Natural killer cell (primary cell): ENCODE results near the gene SPSB4. TPM values are rescaled to one million over a fixed set of nuclear protein-coding genes. Genes with fewer than 3 reads are reported as not detected.

ENCODE experiments used
- ATAC-seq, 3 donors: fragments of 150-1000 bp in 2 of 3; fragments of 200-7000 bp in 1 of 3; cut with Tn5 transposase; 1 replicate in 1 of 3; 2 replicates in 2 of 3; pipeline ENCODE4 v1.10.0; 2021; ENCODE audit warnings: mild to moderate bottlenecking in 2 of 3, moderate library complexity in 2 of 3
- DNase-seq, 2 donors: peaks; one replicate each; pipeline versions ENCODE4 v3.0.0 to v3.0.0-alpha.2; 2013 to 2021; ENCODE audit warnings: mixed read lengths in 1 of 2
- H3K27ac ChIP-seq: one replicate; pipeline ENCODE4 v1.5.1; 2013; ENCODE audit warnings: mild to moderate bottlenecking, low read length
- H3K27me3 ChIP-seq: one replicate; pipeline ENCODE4 v1.6.1; 2013; ENCODE audit warnings: low read length; ENCODE audit not compliant: control insufficient read depth, insufficient read depth
- H3K36me3 ChIP-seq: one replicate; pipeline ENCODE4 v1.6.1; 2013; ENCODE audit warnings: low read length; ENCODE audit not compliant: control insufficient read depth, insufficient read depth
- H3K4me1 ChIP-seq: one replicate; pipeline ENCODE4 v1.6.1; 2013; ENCODE audit warnings: low read length; ENCODE audit not compliant: control insufficient read depth, insufficient read depth
- H3K4me3 ChIP-seq: one replicate; pipeline ENCODE4 v1.5.1; 2013; ENCODE audit warnings: low read length
- H3K9me3 ChIP-seq: one replicate; pipeline ENCODE4 v1.6.1; 2013; ENCODE audit warnings: low read length; ENCODE audit not compliant: control insufficient read depth, insufficient read depth
- H3K27ac Mint-ChIP-seq, 2 donors: one replicate each; pipeline ENCODE4 v1.8.0; 2022; ENCODE audit warnings: mild to moderate bottlenecking in 2 of 2, mixed read lengths in 2 of 2, moderate library complexity in 1 of 2
- H3K27me3 Mint-ChIP-seq, 2 donors: one replicate each; pipeline ENCODE4 v1.8.0; 2022; ENCODE audit warnings: low read depth in 2 of 2, mixed read lengths in 2 of 2
- H3K36me3 Mint-ChIP-seq: one replicate; pipeline ENCODE4 v1.8.0; 2022; ENCODE audit warnings: mixed read lengths
- H3K4me1 Mint-ChIP-seq, 2 donors: one replicate each; pipeline ENCODE4 v1.8.0; 2022; ENCODE audit warnings: mixed read lengths in 2 of 2
- H3K4me3 Mint-ChIP-seq: one replicate; pipeline ENCODE4 v1.8.0; 2022; ENCODE audit warnings: mild to moderate bottlenecking, moderate library complexity, mixed read lengths
- H3K9me3 Mint-ChIP-seq, 2 donors: one replicate each; pipeline ENCODE4 v1.8.0; 2022; ENCODE audit warnings: mixed read lengths in 2 of 2
- WGBS: methylation state at CpG from one replicate; pipeline ENCODE4 v1.1.7; 2013; ENCODE audit warnings: missing lambda C conversion rate; ENCODE audit not compliant: insufficient coverage; 5-methylcytosine and 5-hydroxymethylcytosine counted together
- intact Hi-C: fragments of 100-400 bp; cut with micrococcal nuclease; formaldehyde crosslinking; loops from one replicate; pipeline ENCODE4 v1.14.2; 2022
- total RNA-seq, 4 donors: library from RNA; stranded (reverse); fragments of 120-200 nt in 1 of 4; gene quantifications; one replicate each; pipeline versions ENCODE4 v1.2.3 to v1.2.4, GENCODE V29; 2013 to 2022
- TF ChIP-seq, protein P1 (sequence below): fragments of 200-600 bp; IDR thresholded peaks from one replicate; pipeline ENCODE4 v1.8.0; 2022; ENCODE audit warnings: antibody characterized with exemption

SPSB4 gene
- total RNA-seq, 3 donors from 2014 or later (not counting 1 experiment from before 2014, with no cell fraction given): not detected

DNA sequence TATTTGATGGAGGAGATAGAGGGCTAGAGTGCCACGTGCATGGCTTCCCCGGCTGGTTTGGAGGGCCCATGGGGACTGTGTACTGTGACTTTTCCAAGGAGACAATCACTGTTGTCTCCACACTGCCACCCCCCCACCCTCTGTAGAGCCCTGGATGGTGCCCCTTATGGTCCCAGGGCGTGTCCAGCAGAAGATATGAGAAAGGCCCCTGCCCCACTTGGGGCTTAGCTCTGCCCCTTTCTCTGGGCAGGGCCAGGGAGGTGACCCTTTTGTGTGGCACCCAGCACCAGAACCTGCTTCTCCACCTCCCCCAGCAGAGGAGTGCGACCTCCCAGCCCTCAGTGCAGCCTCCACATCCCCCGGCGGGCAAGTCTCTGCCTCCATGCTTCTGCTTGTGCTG, 32.1 kb downstream of the SPSB4 start:
- Histone ChIP-seq H3K27ac (no peak overlapping the region), H3K36me3 (no peaks in the 10 kb centered on the region), H3K9me3 (no peaks in the 10 kb centered on the region), H3K27me3 (no peaks in the 10 kb centered on the region), H3K4me1 (no peaks in the 10 kb centered on the region), H3K4me3 (no peak overlapping the region)
- Mint-ChIP-seq H3K27me3 (no peaks in the 10 kb centered on the region), H3K36me3 (no peaks in the 10 kb centered on the region), H3K4me3 (no peak overlapping the region), H3K27ac (no peak overlapping the region), H3K9me3 (no peaks in the 10 kb centered on the region), H3K4me1 (no peaks in the 10 kb centered on the region)
- DNase-seq (no peak), ATAC-seq (no peak)
- 87% methylated on average over 6 of the region's 6 CpGs for WGBS
- intact Hi-C loops: no loop called here
- TF ChIP-seq, protein P1, sequence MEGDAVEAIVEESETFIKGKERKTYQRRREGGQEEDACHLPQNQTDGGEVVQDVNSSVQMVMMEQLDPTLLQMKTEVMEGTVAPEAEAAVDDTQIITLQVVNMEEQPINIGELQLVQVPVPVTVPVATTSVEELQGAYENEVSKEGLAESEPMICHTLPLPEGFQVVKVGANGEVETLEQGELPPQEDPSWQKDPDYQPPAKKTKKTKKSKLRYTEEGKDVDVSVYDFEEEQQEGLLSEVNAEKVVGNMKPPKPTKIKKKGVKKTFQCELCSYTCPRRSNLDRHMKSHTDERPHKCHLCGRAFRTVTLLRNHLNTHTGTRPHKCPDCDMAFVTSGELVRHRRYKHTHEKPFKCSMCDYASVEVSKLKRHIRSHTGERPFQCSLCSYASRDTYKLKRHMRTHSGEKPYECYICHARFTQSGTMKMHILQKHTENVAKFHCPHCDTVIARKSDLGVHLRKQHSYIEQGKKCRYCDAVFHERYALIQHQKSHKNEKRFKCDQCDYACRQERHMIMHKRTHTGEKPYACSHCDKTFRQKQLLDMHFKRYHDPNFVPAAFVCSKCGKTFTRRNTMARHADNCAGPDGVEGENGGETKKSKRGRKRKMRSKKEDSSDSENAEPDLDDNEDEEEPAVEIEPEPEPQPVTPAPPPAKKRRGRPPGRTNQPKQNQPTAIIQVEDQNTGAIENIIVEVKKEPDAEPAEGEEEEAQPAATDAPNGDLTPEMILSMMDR: no peak

DNA sequence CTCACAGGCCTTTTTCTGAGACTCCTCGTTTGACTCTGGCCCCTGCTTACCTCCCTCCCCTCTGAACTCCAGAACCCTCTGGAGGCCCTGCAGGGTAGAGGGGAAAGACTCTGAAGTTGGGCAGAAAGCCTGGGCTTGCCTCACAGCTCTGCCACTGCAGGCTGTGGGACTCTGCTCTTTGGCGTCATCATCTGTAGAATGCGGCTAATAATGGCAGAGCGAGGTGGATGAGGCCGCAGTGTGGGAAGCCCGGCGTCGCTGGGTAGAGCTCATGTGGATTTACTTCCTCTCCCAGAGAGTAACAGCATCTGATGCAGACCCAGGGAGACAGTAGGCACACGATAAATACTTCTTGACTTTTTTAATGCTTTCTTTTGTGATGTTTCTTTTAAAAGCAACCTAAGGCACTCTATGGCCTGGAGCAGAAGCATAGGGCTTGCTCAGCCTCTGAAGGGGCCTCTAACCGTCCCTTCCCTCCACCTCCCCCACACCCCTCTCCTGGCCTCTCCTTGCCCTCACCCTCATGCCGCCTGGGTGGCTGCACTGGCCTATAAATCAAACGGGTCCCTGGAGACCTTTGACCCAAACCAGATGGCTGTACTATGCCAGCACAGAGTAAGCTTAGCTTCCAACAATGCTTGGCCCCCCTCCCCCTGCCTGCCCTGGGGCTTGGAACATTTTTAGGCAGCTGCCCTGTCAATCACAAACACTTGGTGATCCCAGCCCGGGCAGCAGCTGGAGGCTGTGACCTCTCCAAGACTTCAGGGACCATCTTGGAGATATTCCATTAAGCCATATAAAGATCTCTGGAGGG, 32.9 kb downstream of the SPSB4 start:
- H3K27me3 ChIP-seq: no peaks in the 10 kb centered on the region
- Mint-ChIP-seq H3K4me1 (no peaks in the 10 kb centered on the region), H3K27ac (no peak overlapping the region), H3K36me3 (no peaks in the 10 kb centered on the region), H3K9me3 (no peaks in the 10 kb centered on the region), H3K27me3 (no peaks in the 10 kb centered on the region), H3K4me3 (no peak overlapping the region)
- no peaks in the 10 kb centered on the region for H3K4me1 ChIP-seq
- intact Hi-C loops: no loop called here
- no peak overlapping the region for H3K27ac ChIP-seq
- no peak overlapping the region for H3K4me3 ChIP-seq
- no peak for DNase-seq
- H3K36me3 ChIP-seq: no peaks in the 10 kb centered on the region
- TF ChIP-seq, protein P1: no peak
- ATAC-seq: no peak
- H3K9me3 ChIP-seq: no peaks in the 10 kb centered on the region
- WGBS: 91% methylated on average over 12 of the region's 13 CpGs

DNA sequence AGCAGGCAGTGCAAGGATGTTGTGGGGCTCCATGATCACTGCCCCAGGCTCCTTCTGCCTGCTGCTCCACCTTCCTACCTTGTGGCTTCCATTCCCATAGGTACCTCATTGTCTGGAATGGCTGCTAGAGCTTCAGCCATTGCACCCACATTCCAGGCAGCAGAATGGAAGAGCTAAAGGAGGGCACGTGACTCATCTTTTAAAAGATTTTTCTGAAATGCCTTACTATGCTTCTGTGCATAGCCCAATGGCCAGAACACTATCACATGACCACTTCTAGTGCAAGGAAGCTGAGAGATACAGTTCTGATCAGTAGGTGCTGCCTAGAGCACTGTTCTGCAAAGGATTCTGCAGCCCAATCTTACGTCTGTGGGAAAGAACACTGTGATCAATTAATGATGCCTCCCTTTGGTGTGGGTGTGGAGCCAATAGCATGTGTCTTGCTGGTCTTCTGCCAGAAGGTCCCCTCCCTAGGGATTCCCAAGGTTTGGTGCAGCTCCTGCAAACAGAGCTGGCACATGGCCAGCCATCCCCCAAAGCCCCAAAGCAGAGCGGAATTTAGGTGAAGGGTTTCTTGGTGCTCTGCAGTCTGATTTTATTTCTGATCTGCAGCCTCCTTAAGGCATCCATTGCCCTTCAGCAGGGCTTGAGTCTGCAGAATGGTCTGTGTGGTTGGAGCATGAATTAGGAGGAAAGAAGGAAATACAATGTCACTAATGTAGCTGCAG, 34.4 kb downstream of the SPSB4 start:
- H3K4me1 Mint-ChIP-seq: no peaks in the 10 kb centered on the region
- Histone ChIP-seq H3K4me1 (no peaks in the 10 kb centered on the region), H3K4me3 (no peak overlapping the region), H3K9me3 (no peaks in the 10 kb centered on the region), H3K36me3 (no peaks in the 10 kb centered on the region), H3K27me3 (no peaks in the 10 kb centered on the region), H3K27ac (no peak overlapping the region)
- no peak for DNase-seq
- TF ChIP-seq, protein P1: no peak
- no peak overlapping the region for H3K27ac Mint-ChIP-seq
- no peaks in the 10 kb centered on the region for H3K9me3 Mint-ChIP-seq
- H3K4me3 Mint-ChIP-seq: no peak overlapping the region
- no peaks in the 10 kb centered on the region for H3K36me3 Mint-ChIP-seq
- ATAC-seq: no peak
- intact Hi-C loops: no loop called here
- 85% methylated on average over 3 of the region's 3 CpGs for WGBS
- H3K27me3 Mint-ChIP-seq: peaks cover 0 to 3% of the 10 kb centered on the region in 2 donors
